Panc1 (cell line): ENCODE measurements around the gene DIP2C. TPM values are rescaled to one million over a fixed set of nuclear protein-coding genes. Genes with fewer than 3 reads are reported as not detected.

Source experiments
- ATAC-seq: fragments of 200-7000 bp; cut with Tn5 transposase; 2 replicates; pipeline ENCODE4 v1.9.1; 2020; ENCODE audit warnings: mild to moderate bottlenecking, moderate library complexity
- BruUV-seq: library from RNA; stranded (reverse); fragments of 400-500 nt; replicated peaks from 2 replicates; lab custom pipeline; 2021; lab: Mats Ljungman, UMichigan
- CTCF ChIA-PET: fragments of 300-600 bp; sonication (Branson Sonifier 250); formaldehyde crosslinking; loops from one replicate; lab custom pipeline; 2022; ENCODE audit warnings: antibody characterized with exemption; lab: Charles Lee
- POLR2A ChIA-PET: fragments of 300-600 bp; sonication (Branson Sonifier 250); formaldehyde crosslinking; loops from one replicate; lab custom pipeline; 2022; ENCODE audit warnings: antibody characterized with exemption; lab: Charles Lee
- DNase-seq: peaks from one replicate; pipeline ENCODE4 v3.0.0-alpha.2; 2010; ENCODE audit warnings: low read depth, low spot score
- H3K27ac ChIP-seq: 2 replicates; pipeline ENCODE4 v1.5.1; 2011; ENCODE audit warnings: mild to moderate bottlenecking, low read length, inconsistent platforms
- H3K27me3 ChIP-seq: fragments of 200-500 bp; sonication (Bioruptor generic); 2 replicates; pipeline ENCODE4 v1.6.0; 2014; ENCODE audit warnings: low read length, inconsistent platforms; ENCODE audit not compliant: control insufficient read depth, insufficient read depth
- H3K36me3 ChIP-seq: fragments of 200-500 bp; sonication (Bioruptor generic); 2 replicates; pipeline ENCODE4 v1.5.1; 2014; ENCODE audit warnings: inconsistent platforms, mild to moderate bottlenecking, low read length, moderate library complexity; ENCODE audit not compliant: control insufficient read depth, insufficient read depth
- H3K4me1 ChIP-seq: 2 replicates; pipeline ENCODE4 v1.5.1; 2011; ENCODE audit warnings: inconsistent platforms, mild to moderate bottlenecking, low read length, moderate library complexity; ENCODE audit not compliant: control insufficient read depth, insufficient read depth
- H3K4me3 ChIP-seq, 2 experiments: 2 replicates each; pipeline ENCODE4 v1.5.1; 2011 to 2012; ENCODE audit warnings: low read depth in 2 of 2, low read length in 2 of 2, mild to moderate bottlenecking in 2 of 2, inconsistent platforms in 1 of 2, moderate library complexity in 1 of 2
- H3K9me3 ChIP-seq: fragments of 200-500 bp; sonication (Bioruptor generic); 2 replicates; pipeline ENCODE4 v1.5.1; 2014; ENCODE audit warnings: low read depth, mild to moderate bottlenecking, inconsistent platforms, low read length, moderate library complexity; ENCODE audit not compliant: control insufficient read depth, insufficient read depth
- POLR2AphosphoS5 ChIP-seq: IDR thresholded peaks from 2 replicates; pipeline ENCODE4 v1.6.1; 2012; ENCODE audit warnings: mild to moderate bottlenecking, low read depth, low read length, moderate library complexity
- SIN3A ChIP-seq: IDR thresholded peaks from 2 replicates; pipeline ENCODE4 v1.6.1; 2012; ENCODE audit warnings: low read depth, mild to moderate bottlenecking, low read length, moderate library complexity, borderline replicate concordance; ENCODE audit not compliant: insufficient read depth
- TCF7L2 ChIP-seq: IDR thresholded peaks from 2 replicates; pipeline ENCODE4 v1.6.1; 2011; ENCODE audit warnings: mild to moderate bottlenecking, low read depth, low read length, inconsistent platforms
- in situ Hi-C: cut with HindIII; loops from 2 replicates; pipeline ENCODE4 v1.10.0; 2016; ENCODE audit warnings: low sequenced_read_pairs, low pct_unique_long_range_greater_than_20kb
- intact Hi-C: fragments of 100-400 bp; cut with micrococcal nuclease; formaldehyde crosslinking; loops from one replicate; pipeline ENCODE4 v1.10.0; 2022; ENCODE audit not compliant: unreplicated experiment
- total RNA-seq: library from RNA; stranded (reverse); gene quantifications from one replicate; pipeline ENCODE4 v1.2.1, GENCODE V29; 2021; ENCODE audit not compliant: unreplicated experiment
- TF ChIP-seq, protein P1 (sequence below), 2 experiments: IDR thresholded peaks; 2 replicates each; pipeline ENCODE4 v1.6.1; 2011 to 2012; ENCODE audit warnings: low read depth in 2 of 2, control low read depth in 1 of 2, low read length in 1 of 2, mild to moderate bottlenecking in 1 of 2, moderate library complexity in 1 of 2; ENCODE audit not compliant: insufficient read depth in 1 of 2
- TF ChIP-seq, protein P2 (sequence below): fragments of 450-650 bp; IDR thresholded peaks from 2 replicates; pipeline ENCODE4 v1.5.1; 2017; ENCODE audit warnings: mild to moderate bottlenecking

Gene DIP2C
- total RNA-seq, 1 experiment from 2014 or later = 13.2 TPM

DNA sequence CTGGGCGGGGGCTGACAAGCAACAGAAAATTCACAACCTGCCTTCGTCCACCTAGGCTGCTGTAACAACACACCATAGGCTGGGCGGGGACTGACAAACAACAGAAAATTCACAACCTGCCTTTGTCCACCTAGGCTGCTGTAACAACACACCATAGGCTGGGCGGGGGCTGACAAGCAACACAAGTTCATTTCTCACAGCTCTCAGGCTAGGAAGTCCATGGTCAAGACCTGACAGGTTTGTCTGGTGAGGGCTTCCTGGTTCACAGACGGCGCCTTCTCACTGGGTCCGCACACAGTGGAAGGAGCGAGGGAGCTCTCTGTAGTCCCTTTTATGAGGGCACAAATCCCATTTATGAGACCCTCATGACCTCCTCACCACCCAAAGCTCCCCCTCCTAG lies 52.2 kb downstream of the DIP2C start:
- Histone ChIP-seq H3K36me3 (no peaks in the 10 kb centered on the region), H3K9me3 (no peaks in the 10 kb centered on the region), H3K4me3 (no peak overlapping the region), H3K4me1 (no peaks in the 10 kb centered on the region), H3K27ac (no peak overlapping the region), H3K27me3 (no peaks in the 10 kb centered on the region)
- ChIA-PET CTCF (no interaction called here), POLR2A (no interaction called here)
- in situ Hi-C loops (no loop called here), intact Hi-C loops (no loop called here)
- TF ChIP-seq, protein P1, sequence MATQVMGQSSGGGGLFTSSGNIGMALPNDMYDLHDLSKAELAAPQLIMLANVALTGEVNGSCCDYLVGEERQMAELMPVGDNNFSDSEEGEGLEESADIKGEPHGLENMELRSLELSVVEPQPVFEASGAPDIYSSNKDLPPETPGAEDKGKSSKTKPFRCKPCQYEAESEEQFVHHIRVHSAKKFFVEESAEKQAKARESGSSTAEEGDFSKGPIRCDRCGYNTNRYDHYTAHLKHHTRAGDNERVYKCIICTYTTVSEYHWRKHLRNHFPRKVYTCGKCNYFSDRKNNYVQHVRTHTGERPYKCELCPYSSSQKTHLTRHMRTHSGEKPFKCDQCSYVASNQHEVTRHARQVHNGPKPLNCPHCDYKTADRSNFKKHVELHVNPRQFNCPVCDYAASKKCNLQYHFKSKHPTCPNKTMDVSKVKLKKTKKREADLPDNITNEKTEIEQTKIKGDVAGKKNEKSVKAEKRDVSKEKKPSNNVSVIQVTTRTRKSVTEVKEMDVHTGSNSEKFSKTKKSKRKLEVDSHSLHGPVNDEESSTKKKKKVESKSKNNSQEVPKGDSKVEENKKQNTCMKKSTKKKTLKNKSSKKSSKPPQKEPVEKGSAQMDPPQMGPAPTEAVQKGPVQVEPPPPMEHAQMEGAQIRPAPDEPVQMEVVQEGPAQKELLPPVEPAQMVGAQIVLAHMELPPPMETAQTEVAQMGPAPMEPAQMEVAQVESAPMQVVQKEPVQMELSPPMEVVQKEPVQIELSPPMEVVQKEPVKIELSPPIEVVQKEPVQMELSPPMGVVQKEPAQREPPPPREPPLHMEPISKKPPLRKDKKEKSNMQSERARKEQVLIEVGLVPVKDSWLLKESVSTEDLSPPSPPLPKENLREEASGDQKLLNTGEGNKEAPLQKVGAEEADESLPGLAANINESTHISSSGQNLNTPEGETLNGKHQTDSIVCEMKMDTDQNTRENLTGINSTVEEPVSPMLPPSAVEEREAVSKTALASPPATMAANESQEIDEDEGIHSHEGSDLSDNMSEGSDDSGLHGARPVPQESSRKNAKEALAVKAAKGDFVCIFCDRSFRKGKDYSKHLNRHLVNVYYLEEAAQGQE (IDR thresholded peaks at IDR 0.05; ENCODE audit: insufficient read depth in 1 of 2, low read depth in 2 of 2, low read length in 1 of 2) = no peak
- TF ChIP-seq SIN3A = no peak
- TF ChIP-seq, protein P2, sequence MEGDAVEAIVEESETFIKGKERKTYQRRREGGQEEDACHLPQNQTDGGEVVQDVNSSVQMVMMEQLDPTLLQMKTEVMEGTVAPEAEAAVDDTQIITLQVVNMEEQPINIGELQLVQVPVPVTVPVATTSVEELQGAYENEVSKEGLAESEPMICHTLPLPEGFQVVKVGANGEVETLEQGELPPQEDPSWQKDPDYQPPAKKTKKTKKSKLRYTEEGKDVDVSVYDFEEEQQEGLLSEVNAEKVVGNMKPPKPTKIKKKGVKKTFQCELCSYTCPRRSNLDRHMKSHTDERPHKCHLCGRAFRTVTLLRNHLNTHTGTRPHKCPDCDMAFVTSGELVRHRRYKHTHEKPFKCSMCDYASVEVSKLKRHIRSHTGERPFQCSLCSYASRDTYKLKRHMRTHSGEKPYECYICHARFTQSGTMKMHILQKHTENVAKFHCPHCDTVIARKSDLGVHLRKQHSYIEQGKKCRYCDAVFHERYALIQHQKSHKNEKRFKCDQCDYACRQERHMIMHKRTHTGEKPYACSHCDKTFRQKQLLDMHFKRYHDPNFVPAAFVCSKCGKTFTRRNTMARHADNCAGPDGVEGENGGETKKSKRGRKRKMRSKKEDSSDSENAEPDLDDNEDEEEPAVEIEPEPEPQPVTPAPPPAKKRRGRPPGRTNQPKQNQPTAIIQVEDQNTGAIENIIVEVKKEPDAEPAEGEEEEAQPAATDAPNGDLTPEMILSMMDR = no peak
- no peak for TF ChIP-seq POLR2AphosphoS5
- TF ChIP-seq TCF7L2 = no peak
- BruUV-seq = no TSS peak
- no peak for ATAC-seq
- no peak for DNase-seq

DNA sequence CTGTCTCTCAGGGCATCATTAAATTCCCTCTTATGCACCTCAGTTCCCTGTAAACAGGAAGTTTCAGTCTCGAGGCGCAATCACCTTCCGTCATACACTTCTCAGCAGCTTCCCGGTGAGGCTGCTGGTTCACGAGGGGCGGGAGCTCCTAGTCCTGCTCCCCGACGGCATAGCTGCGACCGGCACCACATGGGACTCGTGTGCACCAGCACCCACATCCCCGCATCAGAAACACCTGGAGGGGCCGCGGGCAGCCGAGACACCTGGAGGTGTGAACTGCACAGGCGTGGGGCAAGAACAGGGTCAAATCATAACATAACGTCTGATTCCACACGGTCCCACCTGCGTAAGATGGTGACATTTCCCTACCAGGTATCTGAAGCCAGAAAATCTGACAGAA lies 52.7 kb downstream of the DIP2C start:
- ATAC-seq = no peak
- CTCF ChIA-PET = no interaction called here
- H3K27me3 ChIP-seq = no peaks in the 10 kb centered on the region
- intact Hi-C loops = no loop called here
- DNase-seq = no peak
- BruUV-seq = no TSS peak
- no peak overlapping the region for H3K4me3 ChIP-seq
- in situ Hi-C loops = no loop called here
- no peaks in the 10 kb centered on the region for H3K9me3 ChIP-seq
- H3K36me3 ChIP-seq = no peaks in the 10 kb centered on the region
- H3K27ac ChIP-seq = no peak overlapping the region
- POLR2A ChIA-PET = no interaction called here
- H3K4me1 ChIP-seq = no peaks in the 10 kb centered on the region
- TF ChIP-seq TCF7L2 (no peak), POLR2AphosphoS5 (no peak), SIN3A (no peak)
- TF ChIP-seq, protein P2 = no peak
- TF ChIP-seq, protein P1 (IDR thresholded peaks at IDR 0.05; ENCODE audit: insufficient read depth in 1 of 2, low read depth in 2 of 2, low read length in 1 of 2) = no peak
